PFSK-1 (cell line): ENCODE results near the gene KLHL17.

Experiments
- POLR2AphosphoS5 ChIP-seq: IDR thresholded peaks from 2 replicates; pipeline ENCODE4 v1.6.1; 2012; ENCODE audit warnings: low read depth, mild to moderate bottlenecking, control low read depth, low read length, moderate library complexity
- TF ChIP-seq, protein P1 (sequence below), 2 experiments: IDR thresholded peaks; 2 replicates each; pipeline versions ENCODE4 v1.6.1 to v1.8.0; 2011 to 2012; ENCODE audit warnings: low read depth in 2 of 2, low read length in 2 of 2, control low read depth in 1 of 2, inconsistent platforms in 1 of 2, mild to moderate bottlenecking in 1 of 2, moderate library complexity in 1 of 2; ENCODE audit not compliant: insufficient read depth in 1 of 2

GRCh38 chr1:984476-984814, 24.1 kb downstream of the KLHL17 start:
- no peak for TF ChIP-seq POLR2AphosphoS5
- TF ChIP-seq, protein P1, sequence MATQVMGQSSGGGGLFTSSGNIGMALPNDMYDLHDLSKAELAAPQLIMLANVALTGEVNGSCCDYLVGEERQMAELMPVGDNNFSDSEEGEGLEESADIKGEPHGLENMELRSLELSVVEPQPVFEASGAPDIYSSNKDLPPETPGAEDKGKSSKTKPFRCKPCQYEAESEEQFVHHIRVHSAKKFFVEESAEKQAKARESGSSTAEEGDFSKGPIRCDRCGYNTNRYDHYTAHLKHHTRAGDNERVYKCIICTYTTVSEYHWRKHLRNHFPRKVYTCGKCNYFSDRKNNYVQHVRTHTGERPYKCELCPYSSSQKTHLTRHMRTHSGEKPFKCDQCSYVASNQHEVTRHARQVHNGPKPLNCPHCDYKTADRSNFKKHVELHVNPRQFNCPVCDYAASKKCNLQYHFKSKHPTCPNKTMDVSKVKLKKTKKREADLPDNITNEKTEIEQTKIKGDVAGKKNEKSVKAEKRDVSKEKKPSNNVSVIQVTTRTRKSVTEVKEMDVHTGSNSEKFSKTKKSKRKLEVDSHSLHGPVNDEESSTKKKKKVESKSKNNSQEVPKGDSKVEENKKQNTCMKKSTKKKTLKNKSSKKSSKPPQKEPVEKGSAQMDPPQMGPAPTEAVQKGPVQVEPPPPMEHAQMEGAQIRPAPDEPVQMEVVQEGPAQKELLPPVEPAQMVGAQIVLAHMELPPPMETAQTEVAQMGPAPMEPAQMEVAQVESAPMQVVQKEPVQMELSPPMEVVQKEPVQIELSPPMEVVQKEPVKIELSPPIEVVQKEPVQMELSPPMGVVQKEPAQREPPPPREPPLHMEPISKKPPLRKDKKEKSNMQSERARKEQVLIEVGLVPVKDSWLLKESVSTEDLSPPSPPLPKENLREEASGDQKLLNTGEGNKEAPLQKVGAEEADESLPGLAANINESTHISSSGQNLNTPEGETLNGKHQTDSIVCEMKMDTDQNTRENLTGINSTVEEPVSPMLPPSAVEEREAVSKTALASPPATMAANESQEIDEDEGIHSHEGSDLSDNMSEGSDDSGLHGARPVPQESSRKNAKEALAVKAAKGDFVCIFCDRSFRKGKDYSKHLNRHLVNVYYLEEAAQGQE (IDR thresholded peaks at IDR 0.05; ENCODE audit: insufficient read depth in 1 of 2, low read depth in 2 of 2, low read length in 2 of 2) = no peak
